ENCODE measurements around the gene INPP5A.
"Not testable (repeated sequence)": the region's sequence is repeated elsewhere in the genome, so short reads cannot be mapped to it uniquely, and the experiment has no call there.

INPP5A gene

GRCh38 chr10:132564690-132565089 lies 27.1 kb downstream of the INPP5A start:
- no peak for DNase-seq

GRCh38 chr10:132565516-132566209 lies 28.1 kb downstream of the INPP5A start:
- no peak for DNase-seq

DNA sequence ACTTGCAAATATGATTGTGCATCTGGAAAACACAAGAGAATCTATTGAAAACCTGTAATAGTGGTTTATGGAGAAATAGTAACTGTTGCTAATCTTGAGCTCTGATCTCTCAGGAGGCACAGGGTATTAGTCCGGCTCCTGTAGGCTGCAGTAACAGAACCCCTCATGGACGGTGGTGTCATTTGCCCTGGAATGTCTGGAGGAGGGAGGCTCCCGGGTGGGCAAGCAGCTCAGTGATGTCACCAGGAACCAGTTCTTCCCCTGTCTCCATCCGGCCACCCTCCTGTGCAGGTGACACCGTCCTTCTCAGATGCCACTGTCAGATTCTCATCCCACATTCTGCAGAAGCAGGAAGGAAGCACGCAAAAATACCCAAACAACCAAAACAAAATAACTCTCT lies 29.3 kb downstream of the INPP5A start:
- DNase-seq: no peak

DNA sequence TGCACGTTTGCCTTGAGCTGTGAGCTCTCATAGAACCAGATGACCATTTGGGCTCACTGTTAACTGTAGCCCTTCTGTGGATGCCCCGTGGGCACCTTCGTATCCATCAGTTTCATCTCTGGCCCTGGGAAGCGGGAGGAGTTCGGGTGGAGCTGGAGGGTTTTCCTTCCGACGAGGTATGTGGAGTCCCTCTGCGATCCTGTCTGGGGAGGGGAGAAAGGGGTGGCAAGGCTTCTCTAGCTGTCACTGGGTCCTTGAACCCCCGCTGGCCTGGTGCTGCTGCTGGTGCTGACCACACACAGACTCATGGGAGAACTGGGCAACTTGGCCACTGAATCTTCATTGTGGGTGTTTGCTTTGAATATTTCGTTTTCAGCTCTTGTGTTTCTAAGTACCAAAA lies 32.7 kb downstream of the INPP5A start:
- no peak for DNase-seq

DNA sequence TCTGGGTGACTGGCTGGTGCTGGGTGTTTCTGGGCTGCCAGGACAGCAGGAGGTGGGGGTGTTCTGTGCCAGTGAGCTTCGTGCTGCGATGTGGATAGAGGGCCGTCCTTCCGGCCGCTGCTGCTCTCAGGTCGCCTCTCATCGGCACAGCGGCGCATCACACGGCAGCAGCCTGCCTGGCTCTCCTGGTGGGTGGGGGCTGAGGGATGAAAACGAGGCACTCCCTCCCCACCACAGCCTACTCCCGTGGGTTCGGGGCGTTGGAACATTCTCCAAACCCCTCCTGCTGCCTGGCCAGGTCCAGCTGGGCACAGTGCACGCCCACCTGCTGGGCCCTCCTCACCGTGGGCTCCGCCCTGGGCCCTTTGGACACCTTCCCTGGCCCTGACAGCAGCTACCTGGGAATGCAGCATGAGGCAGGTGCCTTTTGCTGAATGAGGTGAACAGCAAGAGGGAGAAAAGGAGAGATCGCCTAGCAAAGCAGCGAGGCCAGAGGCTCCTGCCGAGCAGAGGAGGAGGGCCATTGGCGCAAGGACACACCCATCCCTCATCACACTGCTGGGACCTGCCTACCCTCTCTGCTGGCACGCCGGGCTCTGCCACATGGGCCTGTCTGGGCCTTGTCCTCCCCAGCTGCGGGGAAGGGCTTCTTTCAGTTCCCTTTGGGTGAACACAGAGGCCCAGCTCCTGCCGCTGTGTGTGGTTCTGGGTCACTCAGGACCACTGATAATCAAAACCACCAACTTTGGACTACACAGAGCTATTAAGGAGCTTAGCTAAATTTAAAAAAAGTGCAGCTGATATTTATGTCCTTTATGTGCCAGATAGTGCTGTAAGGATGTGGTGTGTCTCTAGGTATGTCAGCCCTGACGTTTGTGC lies 33.4 kb downstream of the INPP5A start:
- DNase-seq: peak; percentile 73 to 87 (median 84)

DNA sequence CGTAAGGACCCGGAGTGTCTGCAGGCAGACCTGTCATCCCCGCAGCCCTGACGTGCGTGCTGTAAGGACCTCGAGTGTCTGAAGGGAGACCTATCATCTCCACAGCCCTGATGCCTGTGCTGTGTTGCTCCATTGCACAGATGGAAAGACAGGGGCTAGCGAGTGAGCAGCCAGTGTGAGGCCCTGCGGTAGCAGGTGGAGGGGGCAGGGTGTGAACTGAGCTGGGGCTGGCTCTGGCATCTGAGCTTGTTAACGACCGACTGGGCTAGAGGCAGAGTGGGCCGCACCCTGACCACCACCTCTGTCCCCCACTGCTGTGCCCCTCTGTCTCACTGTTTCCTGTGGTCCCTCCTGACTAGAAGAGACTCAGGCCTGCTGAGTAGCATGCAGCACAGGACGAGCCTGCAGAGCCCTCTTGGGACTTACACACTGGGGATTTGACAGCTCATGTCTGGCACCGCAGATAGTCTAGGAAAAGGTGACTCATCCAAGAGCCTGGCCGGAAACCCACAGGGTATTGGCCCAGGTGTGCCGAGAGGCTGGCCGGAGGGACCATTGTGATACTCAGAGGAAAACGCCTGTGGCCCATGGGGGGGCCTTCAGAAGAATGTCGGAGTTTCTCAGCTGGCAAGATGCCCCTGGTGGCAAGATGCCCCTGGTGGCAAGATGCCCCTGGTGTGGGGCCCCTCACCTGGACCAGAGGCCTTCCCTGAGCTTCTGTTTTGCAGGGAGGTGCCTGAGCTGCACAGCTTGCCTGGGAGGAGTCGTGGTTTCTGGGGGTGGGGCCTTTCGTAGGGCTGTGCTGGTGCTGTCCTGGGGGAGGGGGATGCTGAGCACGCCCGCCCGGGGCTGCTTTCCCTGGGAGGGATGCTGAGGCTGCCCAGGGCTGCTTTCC lies 34.3 kb downstream of the INPP5A start:
- DNase-seq: peak in 2 of 4 experiments; percentile 34 to 36

DNA sequence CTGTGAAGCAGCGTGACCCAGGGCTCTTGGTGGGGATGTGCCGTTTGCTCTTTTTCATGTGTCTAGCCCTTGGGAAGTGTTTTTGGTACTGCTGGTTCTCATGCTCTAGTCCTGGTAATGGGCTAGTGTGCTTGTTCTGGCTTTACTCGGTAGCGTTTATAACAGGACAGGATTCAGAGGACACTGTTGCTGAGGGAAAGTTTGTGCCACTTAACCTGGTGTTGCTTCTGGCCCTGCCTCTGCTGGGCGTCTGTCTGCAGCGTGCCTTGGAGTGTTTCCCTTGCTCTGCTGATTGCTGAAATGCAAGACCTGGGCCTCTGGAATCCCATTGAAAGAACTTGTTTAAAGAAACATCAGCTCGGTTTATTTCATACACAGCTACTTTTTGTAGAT lies 35.0 kb downstream of the INPP5A start:
- DNase-seq: no peak

DNA sequence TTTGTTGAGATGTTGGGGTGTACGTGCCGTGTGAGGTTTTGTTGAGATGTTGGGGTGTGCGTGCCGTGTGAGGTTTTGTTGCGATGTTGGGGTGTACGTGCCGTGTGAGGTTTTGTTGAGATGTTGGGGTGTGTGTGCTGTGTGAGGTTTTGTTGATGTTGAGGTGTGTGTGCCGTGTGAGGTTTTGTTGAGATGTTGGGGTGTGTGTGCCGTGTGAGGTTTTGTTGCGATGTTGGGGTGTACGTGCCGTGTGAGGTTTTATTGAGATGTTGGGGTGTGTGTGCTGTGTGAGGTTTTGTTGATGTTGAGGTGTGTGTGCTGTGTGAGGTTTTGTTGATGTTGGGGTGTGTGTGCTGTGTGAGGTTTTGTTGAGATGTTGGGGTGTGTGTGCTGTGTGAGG lies 35.4 kb downstream of the INPP5A start:
- DNase-seq: not testable (repeated sequence)

DNA sequence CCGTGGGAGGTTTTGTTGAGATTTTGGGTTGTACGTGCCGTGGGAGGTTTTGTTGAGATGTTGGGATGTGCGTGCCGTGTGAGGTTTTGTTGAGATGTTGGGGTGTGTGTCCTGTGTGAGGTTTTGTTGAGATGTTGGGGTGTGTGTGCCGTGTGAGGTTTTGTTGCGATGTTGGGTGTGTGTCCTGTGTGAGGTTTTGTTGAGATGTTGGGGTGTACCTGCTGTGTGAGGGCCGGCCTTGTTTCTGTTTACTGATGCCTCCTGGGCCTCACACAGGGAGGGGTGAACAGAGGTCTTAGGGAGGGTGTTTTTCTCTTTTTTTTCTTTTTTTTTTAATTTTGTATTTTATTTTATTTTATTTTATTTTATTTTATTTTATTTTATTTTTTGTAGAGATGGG lies 36.7 kb downstream of the INPP5A start:
- no peak for DNase-seq

- DNase-seq: peak in 1 of 4 experiments; percentile 40
Observed at GRCh38 chr10:132574783-132575319, 37.3 kb downstream of the INPP5A start.

GRCh38 chr10:132575320-132576201 lies 38.0 kb downstream of the INPP5A start:
- DNase-seq: peak; percentile 80 to 93 (median 83)

DNA sequence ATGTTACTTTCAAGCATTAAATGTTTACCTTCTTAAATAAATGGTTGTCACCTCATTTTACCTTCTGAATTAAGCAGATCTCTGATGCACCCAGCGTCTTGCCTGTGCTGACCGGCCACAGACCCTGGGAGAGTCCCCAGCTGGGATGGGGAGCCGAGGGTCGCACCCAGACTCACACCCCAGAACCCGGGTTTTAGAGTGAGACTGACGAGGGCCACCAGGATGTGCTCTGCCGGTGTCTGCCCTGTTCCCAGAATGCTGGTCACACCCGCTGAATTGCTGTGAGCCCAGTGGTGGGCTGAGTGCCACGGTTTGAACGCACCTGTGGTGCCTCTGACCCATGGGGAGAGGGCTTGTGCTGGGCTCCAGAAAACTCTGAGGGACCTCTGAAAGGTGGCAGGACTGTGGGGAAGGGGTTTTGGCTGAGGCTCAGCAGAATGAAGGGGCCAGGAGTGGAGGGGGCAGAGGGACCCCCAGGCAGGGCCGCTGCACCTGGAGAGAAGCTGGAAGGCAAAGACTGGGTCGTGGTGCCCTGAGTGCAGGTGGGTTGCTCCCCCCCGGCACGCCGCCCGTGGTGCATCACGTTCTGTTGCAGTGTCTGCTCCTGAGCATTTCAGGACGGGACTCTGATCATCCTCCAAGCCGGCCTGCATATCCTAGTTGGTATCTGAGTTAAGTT lies 39.2 kb downstream of the INPP5A start:
- no peak for DNase-seq

GRCh38 chr10:132577350-132578003 lies 39.9 kb downstream of the INPP5A start:
- peak in 3 of 4 experiments; percentile 46 to 69 (median 53) for DNase-seq

DNA sequence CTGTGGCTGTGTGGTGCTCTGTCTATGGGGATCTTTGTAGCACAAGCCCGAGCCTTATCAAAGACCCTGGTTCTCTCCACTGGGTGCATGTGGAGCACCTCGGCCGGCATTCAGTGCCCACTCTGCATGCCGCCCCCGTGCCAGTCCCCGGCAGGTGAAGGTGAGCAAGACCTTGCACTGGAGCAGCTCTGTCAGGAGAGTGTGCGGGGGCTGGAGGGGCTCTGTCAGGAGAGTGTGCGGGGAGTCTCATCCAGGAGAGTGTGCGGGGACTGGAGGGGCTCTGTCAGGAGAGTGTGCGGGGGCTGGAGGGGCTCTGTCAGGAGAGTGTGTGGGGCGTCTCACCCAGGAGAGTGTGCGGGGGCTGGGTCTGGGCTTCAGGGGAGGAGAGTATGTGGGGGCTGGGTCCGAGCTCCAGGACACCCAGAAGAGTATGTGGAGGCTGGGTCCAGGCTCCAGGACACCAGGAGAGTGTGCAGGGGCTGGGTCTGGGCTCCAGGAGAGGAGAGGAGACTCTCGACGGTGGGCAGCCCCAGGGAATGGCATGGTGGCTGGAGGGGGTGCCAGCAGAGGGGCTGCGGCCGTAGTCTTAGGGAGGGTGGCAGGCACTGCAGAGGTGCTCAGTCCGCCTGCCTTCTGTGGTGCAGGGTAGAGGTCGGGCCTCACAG lies 40.8 kb downstream of the INPP5A start:
- DNase-seq: no peak

DNA sequence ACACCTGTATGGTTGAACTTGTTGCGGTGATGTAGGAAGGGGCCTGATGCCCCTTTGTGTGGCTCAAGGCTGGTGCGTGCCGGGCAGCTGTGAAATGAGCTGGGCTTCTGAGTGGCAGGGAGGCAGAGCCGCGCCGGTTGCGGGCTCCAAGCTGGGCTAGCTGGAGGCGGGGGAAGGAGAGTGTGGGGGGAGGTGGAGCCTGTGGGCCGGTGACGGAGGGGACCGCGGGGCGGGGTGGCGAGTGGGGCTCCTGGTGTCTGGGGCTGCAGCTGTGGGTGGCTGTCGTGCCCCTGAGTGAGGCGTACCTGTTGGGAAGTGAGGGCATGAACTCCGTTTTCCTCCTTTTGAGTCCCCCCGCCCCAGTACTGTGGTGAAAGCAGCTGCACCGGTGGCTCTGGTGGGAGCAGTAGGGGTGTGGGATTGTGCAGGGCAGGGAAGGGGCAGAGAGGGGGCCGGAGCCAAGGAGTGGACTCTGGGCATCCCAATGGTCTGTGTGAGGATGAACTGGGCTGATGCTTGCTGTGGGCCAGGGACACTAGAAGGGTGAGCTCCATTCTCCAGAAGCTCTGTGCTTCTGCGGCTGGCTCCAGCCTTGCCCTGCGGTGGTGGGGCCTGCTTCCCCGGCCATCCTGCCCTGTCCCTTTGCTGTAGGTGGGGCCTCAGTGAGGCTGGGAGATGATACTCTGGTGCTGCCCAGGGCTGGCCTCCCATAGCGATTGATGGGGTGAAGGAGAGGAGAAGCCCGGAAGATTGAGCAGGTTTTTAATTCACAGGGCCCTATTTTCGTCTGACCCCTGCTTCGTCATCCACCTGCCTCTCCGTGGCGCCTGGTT lies 41.7 kb downstream of the INPP5A start:
- no peak for DNase-seq

GRCh38 chr10:132580143-132580542 lies 42.6 kb downstream of the INPP5A start:
- DNase-seq: no peak

DNA sequence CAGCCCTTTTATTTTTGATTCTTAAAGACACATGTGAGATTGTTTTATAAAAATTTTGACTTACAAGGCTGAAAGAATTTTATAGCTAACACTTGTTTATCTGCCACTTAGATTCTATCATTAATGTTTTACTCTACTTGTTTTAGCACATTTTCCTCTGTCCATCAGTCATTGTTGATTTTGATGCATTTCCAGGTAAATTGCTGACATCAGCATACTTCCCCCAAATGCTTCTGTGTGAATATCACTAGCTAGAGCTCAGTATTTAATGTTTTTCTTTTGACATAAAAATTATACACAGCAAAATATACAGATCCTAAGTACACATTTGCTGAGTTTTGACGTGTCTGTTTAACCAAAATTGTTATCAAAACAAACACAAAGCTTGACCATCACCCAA lies 43.0 kb downstream of the INPP5A start:
- no peak for DNase-seq

GRCh38 chr10:132582137-132582536 lies 44.5 kb downstream of the INPP5A start:
- no peak for DNase-seq

DNA sequence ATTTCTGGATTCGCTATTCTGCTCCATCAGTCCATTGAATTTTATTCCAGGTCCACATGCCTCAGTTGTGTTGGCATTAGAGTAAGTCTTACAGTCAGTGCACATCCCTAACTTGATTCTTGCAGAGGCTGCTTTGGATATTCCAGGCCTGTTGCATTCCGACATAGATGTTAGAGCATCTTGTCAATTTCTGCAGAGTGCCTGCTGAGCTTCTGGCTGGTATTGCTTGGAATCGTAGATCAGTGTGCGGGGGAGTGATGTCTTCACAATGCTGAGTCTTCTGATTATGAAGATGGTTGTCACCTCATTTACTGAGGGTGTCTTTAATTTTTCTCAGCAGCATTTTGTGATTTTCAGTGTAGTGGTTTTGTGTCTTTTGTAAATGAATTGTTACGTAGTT lies 45.2 kb downstream of the INPP5A start:
- DNase-seq: no peak

Data from suppressor macrophage (primary cell).